GM19025 (cell line): ENCODE results near the gene COX6A1.

ENCODE experiments used
- ATAC-seq: cut with Tn5 transposase; IDR thresholded peaks from one replicate; pipeline ENCODE4 v1.9.1; 2021; ENCODE audit warnings: mild to moderate bottlenecking, low read depth, moderate library complexity; ENCODE audit not compliant: unreplicated experiment

Gene COX6A1

DNA sequence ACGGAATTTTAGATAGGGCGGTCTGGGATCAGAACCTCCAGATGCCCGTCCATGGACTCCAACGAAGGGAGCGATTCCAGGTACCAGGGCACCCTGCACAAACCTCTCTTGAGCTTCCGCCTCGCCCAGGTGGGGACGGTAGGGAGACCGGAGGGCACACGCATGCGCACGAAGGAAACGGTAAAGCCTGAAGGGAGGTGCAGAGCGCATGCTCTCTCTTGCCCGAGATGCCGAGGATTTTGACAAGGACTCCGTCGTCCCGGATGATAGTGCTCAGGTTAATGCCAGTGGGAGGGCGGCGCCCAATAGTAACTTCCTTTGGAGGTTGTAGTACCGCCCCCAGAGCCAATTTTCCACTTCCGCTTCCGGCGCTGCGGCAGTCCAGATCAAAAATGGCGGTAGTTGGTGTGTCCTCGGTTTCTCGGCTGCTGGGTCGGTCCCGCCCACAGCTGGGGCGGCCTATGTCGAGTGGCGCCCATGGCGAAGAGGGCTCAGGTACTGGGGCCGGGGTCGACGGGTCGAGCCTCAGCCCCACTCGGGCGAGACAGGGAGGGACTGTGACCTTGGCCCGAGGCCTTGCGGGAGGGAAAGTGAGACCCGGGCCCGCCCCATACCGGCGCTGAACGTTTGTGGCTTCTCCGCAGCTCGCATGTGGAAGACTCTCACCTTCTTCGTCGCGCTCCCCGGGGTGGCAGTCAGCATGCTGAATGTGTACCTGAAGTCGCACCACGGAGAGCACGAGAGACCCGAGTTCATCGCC is at the start of gene COX6A1:
TSS of gene COX6A1 (plus strand) at position 379 of the 760 bp plus-strand sequence. CDS start at position 393, 14 bp downstream.
- peak; percentile 98 for ATAC-seq

DNA sequence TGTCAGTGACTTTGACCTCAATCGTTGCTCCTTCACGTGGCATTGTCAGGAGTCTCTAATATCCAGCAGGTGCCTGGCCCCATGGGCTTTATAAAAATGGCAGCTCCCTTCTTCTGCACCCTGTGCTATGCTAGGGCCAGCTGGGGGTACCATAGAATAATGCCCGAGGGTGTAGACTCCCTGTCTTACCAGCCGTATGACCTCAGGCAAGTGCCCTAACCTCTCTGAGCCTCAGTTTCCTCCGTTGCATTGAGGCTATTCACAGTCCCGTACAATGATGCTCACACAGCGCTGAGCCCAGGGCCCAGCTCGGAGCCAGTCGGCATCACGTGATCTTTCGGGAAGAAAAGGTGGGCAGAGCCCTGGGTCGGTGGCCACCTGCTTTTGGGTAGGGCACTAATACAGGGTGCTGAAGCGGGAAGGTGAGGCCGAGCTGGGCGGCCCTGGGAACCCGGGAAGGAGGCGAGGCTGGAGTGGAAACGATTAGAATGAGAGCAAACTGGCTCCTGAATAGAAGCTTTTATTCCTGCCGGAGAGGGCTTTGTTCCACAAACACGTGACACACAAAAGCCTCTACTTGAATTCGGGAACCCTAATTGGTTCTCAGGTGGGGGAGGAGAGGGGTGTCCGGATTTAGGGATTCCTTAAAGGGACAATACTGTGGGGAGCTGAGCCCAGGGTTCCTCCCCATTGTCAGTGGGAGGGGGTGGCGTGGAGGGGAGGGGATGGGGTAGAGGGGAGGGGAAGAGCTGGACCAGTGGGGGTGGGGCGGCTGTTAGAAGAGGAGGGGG is 49.0 kb upstream of the COX6A1 start:
- no peak for ATAC-seq

DNA sequence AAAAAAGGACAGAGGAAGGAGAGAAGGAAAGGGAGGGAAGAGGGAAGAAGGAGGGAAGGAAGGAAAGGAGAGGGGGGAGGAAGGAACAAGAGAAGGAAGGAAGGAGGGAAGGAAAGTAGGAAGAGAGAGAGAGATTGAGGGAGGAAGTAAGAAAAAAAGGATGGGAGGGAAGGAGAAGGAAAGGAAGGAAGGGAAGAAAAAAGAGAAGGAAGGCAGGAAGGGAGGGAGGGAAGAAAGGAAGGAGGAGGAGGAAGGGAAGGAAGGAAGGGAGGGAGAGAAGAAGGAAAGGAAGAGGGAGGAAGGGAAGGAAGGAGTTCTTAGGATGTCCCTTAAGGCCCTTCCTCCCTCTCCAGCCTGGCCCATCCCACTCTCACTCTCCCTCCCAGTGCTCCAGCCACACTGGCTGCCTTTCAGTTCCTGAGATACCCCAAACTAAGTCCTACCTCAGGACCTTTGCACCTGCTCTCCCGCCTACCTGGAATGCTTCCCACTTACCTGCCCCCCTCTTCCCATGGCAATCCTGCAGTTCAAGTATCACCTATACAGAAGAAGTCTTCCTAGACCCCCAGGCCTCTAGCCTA is 47.3 kb upstream of the COX6A1 start:
- no peak for ATAC-seq

DNA sequence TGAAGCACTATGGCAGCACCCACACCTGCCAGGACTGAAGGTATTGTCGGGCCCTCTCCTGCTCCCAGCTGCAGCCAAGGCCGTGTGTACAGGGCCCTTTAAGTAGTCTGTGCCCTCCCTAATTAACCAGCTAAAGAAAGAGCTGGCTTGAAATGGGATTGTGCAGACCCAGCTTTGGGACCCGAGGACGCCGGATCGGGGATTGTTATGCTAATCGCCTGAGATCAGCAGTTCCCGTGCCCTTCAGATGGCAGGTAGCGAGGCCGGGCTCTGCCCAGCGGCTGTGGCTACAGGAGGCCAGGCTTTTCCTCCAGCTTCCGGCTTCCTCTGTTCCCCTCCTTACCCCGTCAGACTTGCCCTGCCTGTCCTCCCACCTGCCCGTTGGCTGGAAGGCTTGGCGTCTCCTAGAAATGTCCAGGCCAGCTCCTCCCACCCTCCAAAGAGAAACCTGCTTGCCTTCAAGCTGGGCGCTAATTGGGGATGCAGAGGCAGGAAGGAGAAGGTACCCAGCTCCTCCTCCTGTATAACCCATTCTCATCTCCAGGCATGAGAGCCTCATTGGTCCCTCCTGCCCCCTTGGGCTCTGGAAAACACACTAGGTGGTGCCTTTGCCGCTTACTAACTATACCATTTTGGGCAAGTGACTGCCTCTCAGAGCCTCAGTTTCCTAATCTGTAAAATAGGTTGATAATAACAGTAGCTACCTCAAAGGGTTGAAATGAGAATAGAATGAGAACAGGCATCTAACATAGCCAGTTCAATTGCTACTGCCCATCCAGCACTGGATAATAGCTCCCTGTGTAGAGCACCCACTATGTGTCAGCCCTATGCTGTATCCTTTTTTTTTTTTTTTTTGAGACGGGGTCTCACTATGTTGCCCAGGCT is 43.2 kb upstream of the COX6A1 start:
- no peak for ATAC-seq

DNA sequence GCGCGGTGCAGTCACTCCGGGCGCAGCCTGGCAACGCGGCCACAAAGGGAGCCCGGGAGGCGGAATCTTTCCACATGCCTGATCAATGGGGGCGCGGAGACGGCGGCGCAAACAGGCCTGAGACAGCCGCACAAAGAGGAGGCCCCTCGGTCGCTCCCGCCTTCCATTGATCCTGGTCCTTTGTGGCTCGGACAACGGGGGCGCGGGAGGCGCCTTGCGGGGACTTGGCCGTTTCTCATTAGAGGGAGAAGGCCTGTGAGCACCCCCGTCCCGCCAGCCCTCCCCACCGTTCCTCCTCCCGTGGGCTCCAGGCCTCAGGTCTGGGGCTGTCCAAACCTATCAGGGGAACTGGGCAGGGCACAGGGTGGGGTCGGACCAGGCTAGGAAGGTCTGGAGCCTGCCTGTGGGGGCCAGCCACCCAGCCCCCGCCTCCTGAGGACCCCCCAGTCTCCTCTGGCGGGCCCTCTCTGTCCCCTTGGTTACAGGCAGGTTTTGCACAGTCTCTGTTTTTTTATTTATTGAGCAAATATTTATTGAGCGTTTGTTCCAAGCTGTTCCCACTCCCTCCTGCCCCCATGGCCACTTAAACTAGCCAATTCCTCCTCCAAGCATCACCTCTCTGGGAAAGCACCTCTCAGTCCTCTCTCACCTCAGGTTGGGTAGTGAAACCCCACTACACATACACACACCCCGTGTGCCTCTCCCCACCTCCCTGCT is 39.9 kb upstream of the COX6A1 start:
- ATAC-seq = no peak

DNA sequence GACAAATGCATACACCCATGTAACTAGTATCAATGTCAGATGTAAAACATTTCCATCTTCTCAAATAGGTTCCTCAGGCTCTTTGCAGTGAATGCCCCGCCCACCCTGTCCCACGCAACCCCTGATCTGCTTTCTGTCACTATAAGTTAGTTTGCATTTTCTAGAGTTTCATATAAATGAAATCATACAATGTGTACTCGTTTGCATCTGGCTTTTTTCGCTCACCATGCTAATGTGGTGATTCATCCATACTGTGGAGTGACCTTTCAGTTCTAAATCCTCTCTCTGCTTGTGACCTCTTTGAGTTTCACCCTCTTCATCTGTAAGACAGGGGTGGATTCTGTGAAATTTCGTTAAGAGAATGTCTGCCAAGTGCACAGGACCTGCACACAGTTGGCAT is 38.4 kb upstream of the COX6A1 start:
- ATAC-seq = no peak

DNA sequence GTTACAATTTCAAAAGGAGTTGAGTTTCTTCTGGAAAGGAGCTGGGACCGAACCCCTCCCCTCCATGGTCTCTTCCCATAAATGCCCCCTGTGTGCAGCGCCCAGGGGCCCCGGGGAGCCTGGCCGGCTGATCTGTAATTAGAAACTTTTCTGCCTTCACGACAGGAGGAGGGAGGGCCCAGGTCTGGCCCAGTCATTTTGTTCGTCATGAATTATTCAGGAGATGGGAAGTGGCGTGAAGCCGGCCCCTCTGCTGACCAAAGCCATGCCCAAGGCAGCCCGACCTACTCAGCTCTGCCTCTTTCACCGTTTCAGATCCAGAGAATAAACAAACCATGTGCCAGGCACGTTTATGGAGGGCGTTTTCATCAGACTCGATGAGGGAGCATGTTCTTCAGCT is 35.7 kb upstream of the COX6A1 start:
- ATAC-seq = no peak

DNA sequence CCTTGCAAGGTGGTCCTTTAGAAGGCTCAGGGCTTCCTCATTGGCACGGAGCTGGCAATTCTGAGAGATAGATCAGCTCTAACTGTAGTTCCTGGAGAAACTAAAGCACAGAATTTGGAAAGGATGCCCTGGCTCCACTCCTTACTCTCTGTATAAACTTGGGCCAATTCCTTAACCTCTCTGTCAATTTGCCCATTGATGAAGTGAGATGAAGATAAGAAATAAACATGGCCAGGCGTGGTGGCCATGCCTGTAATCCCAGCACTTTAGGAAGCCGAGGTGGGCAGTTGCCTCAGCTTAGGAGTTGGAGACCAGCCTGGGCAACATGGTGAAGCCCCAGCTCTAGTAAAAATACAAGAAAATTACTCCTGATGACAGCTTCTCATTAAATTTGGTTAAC is 34.0 kb upstream of the COX6A1 start:
- ATAC-seq = no peak

DNA sequence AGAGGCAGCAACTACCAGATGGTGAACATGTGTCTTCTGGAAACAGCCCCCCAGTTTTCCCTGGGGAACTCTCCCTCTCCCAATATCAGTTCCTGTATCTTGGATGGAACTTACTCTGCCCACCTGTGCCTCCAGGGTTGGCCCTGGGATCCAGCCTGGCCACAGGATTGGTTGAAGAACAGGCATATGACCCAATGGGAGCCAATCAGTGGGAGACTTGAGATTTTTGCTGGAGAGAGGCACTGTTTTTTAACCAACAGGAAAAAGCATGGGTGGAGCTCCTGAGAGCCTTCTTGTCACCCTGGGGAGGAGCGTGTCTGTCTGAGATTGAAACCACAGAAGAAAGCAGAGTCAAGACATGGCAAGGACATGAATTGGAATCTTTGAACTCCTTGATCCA is 33.6 kb upstream of the COX6A1 start:
- ATAC-seq = no peak

DNA sequence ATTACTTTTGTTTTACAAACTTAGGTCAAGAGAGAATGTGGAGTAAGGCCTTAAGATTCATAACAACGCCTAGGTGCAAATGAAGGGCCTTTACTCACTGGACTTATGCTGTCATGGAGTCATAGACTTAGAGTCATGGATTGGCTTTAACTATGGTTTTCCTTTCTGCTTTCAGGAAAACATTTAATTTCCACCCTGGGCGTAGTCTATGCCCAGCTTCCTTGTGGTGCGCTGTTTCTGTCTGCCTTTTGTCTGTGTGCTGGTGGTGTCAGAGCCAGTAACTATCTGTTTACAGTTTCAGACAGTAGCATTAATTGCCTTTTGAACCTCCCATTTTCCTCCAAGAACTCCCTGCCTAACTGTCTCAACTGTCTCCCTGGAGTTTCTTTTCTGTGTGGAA is 31.8 kb upstream of the COX6A1 start:
- no peak for ATAC-seq

DNA sequence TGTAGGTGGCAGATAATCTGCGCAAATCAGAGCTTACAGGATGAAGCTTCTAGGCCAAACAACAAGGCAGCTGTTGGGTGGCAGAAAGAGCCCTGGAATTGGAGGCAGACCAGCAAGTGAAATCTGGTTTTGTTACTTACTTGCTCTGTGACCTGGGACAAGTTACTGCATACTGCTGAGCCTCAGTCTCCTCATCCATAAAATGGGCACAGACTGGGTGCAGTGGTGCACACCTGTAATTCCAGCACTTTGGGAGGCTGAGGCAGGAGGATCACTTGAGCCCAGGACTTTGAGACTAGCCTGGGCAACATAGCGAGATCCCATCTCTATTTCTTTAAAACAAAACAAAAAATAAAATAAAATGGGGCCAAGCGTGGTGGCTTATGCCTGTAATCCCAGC is 31.4 kb upstream of the COX6A1 start:
- no peak for ATAC-seq

DNA sequence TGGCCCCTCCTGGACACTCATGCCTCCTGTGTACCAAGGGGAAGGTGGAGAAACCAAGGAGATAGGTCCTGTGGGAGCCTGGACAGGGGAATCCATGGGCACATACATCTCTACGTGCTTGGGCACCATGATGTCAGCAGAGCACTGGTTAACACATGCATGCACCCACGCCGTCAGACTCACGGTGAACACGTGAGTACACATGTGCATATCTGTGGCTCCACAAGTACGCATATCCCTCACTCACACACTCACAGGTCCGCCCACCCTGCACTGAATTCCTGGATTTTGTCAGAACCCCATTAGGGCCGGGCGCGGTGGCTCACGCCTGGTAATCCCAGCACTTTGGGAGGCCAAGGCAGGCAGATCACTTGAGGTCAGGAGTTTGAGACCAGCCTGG is 29.1 kb upstream of the COX6A1 start:
- ATAC-seq = no peak

DNA sequence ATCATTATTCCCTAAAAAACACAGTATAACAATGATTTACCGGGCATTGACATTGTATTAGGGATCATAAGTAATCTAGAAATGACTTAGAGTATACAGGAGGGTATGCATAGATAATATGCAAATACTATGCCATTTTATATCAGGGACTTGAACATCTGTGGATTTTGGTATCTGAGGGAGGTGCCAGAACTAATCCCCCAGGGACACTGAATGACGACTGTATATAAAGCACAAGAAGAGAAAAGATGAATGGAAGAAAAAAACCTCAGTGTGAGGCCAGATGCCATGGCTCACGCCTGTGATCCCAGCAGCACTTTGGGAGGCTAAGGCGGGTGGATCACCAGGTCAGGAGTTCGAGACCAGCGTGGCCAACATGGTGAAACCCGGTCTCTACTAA is 25.5 kb upstream of the COX6A1 start:
- no peak for ATAC-seq

DNA sequence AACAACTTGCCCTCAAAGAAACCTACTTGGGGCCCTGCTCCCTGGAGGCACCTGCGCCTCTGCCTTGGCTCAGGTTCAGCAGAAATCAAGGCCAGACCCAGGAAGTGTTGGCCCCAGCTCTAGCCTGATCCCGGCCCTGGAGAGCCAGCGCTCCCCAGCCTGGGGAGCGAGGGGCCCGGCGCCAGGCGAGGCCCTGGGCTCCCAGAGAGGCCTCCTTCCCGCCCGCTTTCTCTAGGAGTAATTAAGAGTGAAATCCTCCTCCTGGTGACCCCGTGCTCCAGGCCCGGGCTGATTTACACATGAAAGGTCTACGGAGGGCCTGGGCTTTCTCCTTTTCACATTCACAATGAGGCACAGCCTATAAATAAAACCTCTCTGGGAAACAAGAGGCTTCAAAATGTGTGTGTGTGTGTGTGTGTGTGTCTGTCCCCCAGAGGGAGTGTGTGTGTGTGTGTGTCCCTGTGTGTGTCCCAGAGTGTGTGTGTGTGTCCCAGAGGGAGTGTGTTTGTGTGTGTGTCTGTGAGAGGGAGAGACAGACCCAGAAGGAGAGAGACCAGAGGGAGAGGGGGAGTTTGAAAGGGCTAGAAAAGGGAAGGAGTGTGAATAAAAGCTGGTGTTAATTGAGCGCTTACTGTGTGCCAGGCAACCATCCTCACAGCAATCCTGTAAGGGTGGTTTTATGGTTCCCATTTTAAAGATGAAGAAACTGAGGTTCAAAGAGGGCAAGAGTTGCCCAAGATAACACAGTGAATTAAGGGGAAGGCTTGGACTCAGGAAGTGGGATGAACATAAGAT is 23.8 kb upstream of the COX6A1 start:
- no peak for ATAC-seq

DNA sequence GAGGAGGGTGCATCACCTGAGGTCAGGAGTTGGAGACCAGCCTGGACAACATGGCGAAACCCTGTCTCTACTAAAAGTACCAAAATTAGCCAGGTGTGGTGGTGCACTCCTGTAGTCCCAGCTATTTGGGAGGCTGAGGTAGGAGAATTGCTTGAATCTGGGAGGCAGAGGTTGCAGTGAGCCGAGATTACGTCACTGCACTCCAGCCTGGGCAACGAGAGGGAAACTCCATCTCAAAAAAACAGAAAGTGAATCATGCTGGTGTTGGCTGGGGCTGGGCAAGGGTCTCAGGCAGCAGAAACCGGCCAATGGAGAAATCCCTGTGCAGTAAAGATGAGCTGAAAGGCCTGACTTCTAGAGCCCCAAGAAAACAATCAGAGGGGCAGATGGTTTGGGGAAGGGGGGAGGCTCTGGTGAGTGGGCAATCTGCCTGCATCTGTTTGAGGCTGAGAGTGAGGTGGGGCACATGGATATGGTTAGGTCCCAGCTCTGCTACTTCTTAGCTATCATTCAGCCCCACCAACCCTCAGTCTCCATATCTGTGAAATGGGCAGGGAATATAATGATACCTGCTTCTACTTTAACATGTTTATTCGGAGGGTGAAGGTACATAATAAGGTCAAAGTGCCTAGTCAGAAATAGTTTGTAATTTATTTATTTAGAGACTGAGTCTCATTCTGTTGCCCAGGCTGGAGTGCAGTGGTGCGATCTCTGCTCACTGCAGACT is 21.3 kb upstream of the COX6A1 start:
- no peak for ATAC-seq

DNA sequence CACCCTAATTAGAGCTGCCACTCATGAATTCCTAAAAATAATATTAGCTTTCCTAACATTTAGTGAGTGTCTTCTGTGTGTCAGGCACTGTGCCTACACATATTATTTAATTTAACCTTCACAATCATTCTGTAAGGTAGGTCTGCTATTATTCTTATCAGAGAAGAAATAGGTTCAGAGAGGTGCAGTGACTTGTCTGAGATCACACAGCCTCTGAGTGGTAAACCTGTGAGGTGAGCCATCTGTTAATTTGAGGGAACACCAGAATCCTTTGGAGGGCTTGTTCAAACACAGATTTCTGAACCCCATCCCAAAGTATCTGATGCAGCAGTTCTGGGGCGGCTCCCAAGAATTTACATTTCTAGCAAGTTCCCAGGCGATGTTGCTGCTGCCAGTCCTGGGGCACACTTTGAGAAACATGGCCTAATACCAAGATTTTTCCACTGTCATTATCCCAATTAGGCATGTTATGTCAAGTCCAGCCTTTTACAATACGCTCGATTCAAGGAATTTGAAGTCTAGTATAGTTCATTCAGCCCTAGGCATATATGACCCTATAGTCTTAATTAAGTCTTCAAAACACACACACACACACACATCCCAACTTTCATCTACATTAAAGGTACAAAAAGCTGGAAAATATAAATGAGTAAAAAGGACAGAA is 19.9 kb upstream of the COX6A1 start:
- ATAC-seq = no peak

DNA sequence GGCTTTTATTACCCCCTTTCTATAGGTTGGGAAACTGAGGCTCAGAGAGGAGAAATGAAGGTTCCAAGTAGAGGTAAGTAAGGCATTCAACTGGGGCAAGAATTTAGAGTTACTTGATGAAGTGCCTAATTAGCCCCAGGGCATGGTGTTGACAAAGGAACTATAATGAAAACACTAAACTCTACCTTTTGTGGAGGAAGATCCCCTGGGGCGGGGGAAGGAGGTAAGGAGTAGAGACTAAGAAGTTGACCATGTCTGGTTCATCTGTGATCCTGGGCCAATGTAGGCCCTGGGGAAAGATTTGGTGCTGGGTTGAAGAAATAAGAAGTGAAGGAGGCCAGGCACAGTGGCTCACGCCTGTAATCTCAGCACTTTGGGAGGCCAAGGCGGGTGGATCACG is 16.2 kb upstream of the COX6A1 start:
- ATAC-seq = no peak

DNA sequence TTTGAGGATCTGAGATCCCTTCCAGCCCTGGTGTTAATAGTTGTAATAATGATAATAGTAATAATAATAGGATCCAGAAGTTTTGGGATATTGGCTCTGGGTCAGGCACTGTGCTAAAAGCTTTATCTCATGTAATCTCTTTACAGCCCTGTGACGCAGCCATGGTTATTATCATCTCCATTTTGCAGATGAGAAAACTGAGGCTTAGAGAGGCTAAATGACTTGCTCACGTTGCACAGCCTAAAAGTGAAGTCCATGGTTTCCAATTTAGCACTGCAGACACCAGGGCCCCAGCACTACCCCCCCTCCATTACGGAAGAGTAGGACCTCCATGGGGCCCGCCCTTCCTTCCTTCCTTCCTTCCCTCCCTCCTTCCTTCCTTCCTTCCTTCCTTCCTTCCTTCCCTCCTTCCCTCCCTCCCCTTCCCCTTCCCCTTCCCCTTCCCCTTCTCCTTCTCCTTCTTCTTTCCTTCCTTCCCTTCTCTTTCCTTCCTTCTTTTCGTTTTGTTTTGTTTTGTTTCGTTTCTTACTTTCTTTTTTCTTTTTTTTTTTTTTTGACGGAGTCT is 14.9 kb upstream of the COX6A1 start:
- ATAC-seq = no peak
